ENCODE results near the gene DUSP15.

The DUSP15 gene

GRCh38 chr20:31894980-31895675, 24.8 kb upstream of the DUSP15 start:
- DNase-seq: no peak

- no peak for DNase-seq
Measured at GRCh38 chr20:31890646-31891045, 20.3 kb upstream of the DUSP15 start.

DNA sequence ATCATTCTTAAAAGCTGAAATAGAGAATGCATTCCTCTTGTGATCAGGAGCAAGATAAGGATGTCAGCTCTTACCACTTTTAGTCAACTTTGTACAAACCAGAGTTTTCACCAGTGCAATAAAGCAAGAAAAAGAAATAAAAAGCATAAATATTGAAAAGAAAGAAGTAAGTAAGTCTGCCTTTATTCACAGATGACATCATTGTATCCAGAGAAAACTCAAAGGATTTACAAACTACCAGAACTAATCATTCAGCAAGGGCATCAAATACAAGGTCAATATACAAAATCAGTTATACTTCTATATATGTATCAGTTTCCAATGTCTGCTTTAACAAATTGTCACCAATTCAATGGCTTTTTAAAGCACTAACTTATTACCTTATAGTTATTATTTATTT, 13.5 kb upstream of the DUSP15 start:
- no peak for DNase-seq

GRCh38 chr20:31881945-31882344, 11.6 kb upstream of the DUSP15 start:
- no peak for DNase-seq

DNA sequence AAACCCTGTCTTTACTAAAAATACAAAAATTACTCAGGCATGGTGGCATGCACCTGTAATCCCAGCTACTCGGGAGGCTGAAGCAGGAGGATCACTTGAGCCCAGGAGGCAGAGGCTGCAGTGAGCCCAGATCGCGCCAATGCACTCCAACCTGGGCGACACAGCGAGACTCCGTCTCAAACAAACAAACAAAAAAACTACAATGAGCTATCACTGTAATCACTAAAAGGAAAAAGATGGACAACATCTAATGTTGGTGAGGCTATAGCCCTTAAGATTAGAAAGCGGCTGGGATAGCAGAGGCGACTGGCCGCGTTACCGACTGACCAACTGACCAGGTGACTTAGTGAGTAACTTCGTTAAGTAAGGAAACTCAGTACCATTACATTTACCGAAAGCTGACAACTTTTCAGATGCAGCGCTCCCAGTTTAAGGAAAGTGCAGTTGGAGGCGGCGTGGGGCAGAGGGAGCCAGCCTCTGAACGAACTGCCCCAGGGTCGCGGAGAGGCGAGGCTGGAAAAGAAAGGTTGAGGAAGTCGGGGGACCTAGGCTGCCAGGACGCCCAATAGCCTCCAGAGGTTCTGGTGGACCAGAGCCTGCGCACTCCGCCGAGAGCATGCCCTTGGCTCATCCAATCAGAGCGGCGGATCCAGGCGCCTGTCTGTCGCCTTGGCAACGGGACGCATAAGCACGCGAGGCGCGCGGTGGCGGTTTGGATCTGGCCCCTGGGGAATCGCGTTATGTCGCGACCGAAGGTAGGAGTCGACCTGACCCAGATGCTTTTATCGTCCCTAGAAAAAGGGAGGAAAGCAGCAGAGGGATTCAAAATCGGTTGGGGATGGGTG, 9.0 kb upstream of the DUSP15 start:
- peak; percentile 93 for DNase-seq

DNA sequence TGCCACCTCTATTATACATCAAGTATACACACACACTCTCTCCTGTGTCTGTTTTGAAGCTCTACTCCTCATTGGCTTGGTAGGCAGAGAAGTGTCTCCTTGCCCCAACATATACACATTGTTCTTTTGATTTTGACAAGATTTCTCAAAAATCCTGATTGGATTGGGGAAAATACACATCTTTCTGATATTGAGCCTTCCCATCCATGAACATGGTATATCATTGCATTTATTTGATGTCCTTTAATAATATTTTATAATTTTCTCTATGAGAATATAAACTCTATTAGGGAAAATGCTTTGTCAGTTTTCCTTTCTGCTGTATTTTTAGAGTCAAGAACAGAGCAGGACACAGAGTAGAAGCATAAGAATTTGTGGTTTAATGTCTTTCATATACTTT, 7.4 kb upstream of the DUSP15 start:
- no peak for DNase-seq

DNA sequence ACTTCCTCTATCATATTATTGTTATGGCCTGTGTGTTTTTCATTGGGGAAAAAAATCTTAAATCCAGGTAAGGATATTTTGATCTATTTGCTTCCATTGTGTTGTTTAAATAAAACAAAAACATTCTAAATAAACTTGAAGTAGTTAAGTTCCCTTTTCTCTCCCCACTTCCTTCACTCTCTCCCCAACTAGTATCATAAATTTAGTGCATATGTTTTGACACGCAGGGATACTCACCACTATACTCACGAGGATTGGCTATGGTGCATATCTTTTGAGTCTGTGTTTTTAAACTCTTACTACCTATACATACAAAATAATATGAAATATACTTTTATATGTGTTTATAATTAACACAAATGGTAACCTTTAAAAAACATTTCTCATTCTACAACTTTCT, 5.3 kb upstream of the DUSP15 start:
- DNase-seq: no peak

GRCh38 chr20:31872406-31872805, 2.1 kb upstream of the DUSP15 start:
- DNase-seq: no peak

DNA sequence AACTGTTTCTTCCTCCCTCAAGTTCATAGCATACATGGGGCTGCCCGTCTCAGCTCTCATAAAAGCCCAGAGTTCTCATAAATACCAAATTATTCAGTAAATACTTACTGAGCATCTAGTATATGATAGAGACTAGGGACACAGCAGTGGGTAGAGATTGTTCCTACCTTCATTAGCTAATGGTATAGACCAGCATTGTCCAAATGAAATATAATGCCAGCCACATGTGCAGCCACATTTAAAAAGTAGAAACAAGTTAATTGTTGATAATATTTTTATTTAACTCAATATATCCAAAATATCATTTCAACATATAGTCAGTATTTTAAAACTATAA, 1.3 kb upstream of the DUSP15 start:
- no peak for DNase-seq

- no peak for DNase-seq
Measured at GRCh38 chr20:31870726-31871617, 645 bp upstream of the DUSP15 start.

DNA sequence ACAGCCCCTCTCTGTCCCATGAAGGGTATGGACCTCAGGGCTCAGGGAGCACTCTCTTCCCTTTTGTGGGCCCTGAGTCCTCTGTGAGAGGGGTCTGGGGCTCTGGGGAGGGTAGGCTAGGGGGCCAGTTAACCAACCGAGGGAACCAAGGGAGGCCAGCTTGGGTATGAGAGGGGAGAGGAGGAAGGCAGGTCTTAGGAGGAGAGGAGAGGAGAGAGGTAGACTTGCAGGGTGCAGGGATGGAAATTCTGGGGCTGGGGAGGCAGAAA, 720 bp downstream of the DUSP15 start:
- no peak for DNase-seq

- no peak for DNase-seq
Measured at GRCh38 chr20:31868853-31869672, 1.3 kb downstream of the DUSP15 start.

DNA sequence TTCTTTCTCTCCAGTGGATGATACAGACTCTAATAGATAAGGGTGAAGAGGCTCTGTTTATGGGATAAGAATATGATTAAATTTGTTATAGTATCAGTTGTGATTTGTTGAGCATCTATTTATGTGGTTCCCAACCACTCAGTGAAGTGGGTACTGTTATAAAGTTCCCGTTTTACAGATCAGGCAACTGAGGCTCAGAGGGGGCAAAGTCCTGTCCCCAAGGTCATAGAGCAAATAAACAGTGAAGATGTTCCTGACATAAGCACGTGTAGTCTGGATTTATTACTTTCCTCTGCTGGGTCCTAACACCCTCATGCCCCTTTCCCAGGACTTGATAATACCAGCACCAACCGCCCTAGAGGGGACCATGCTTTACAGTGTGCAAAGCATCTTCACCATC, 4.1 kb downstream of the DUSP15 start:
- DNase-seq: no peak

DNA sequence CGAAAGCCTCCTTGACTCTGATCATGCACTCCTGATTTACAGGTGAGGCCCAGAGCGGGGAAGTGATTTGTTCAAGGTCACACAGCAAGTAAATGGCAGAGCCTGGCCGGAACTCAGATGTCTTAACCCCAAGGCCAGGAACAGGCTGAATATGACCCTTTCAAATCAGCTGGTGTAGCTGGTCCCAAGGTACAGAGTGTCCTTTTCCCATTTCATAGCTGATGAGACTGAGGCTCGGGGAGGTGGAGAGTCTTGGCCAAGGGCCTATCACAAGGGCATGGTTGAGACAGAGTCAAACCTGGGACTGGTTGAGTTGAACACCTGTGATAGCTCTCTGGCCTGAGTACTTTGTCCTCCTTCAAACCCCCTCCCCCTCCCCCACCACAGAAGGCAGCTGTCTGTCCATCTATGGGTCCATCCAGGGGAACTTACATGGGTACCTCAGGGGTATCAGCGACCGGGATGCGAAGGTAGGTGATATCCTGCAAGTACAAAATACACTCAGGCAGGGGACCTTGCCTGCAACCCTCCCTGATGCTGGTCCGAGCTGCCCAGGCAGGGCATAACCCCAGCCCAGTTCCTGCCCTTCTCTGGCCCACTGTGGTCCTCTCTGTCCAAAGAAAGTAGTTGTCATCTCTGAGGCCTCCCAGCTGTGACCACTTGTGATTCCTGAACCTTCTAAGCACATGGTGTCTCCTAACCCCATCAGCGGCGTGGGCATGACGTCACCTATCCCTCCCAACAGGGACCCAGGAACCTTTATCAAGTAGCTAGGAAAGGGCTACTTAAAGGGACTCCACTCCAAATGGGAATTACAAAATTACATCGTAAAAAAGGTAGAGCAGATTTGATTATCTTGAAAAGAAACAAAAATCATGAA, 5.6 kb downstream of the DUSP15 start:
- DNase-seq: no peak

DNA sequence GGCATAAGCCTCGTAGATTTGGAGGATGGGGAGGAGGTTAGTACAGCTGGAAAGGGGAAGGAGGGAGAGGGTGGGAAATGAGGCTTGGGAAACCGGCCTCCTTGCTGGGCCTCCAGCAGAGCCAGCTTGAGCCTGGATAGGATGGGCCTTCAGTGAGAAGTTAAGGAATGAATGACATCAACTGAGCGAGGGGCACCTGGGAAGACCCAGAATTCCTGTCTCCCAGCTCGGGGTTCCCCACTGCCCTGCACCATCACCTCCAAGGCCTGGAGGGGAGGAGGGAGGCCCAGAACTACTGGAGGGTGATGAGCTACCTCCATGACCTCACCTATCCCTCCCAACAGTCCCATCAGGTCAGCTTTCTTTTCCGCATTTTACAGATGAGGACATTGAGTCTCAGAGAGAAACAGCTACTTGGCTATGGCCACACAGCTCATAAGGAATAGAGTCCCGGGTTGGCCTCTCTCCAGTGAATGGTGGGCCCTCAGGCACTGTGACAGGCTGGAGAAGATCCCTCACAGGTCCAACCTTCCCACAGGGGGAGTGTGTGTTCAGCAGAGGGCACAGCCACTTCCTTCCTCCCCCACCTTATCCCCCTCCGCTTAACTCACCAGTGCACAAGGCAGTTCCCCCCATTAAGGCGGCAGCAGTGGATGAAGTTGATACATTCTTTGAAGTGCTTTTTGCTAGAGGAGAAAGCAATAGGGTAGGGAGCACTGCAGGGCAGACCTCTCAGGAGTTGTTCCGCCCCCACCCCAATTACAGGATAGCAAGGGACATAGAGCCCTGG, 6.8 kb downstream of the DUSP15 start:
- DNase-seq: no peak

- no peak for DNase-seq
Measured at GRCh38 chr20:31862506-31862905, 7.8 kb downstream of the DUSP15 start.

DNA sequence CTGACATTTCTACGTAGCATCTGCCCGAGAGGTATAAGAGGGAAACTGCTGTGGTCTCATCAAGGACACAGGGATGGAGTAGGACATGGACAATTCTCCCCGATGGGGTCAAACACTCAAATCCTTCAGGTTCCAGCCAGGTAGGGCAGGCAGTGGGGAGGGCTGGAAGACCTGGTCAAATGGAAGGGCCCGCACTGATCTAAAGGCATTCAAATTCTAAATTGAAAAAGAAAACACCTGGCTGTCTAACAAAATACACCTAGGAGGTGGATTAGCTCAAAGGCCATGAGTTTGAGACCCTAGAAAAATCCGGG, 8.2 kb downstream of the DUSP15 start:
- no peak for DNase-seq

DNA sequence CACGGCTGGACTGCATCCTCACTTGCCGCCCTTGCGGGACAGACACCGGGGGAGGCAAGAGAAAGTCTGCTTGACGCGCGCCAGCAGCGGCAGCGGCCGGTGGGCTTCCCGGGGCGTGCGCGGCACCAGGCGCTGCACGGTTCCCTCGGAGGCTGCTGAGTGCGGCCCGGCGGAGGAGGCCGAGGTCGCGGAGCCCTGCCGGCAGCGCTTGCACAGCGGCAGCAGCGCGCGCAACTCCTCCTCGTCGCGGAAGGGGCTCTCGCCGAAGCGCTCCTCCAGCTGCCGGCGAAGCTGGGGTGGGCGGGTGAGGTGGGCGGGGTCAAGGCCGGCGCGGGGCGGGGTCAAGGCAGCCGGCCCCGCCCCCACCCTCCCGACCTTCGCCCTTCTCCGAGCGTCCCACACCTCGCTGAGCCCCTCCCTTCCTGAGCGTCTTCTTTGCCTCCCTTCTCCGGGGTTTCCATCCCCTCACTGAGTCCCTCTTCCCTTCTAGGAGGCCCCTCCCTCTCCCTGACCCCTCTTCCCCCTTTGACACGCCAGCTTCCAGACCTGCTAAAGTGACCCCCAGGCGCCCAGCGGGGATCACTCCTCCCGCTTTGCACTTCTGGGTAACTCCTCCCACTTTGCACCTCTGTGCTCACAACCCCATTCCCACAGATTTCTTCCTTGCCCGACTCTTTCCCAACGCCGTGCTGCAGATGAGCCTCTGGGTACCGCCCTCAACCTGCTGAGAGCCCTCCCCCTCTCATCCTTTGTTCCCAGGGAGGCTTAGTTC, 8.8 kb downstream of the DUSP15 start:
- peak; percentile 78 for DNase-seq

- no peak for DNase-seq
Measured at GRCh38 chr20:31861135-31861384, 9.3 kb downstream of the DUSP15 start.

- no peak for DNase-seq
Measured at GRCh38 chr20:31860390-31861134, 9.8 kb downstream of the DUSP15 start.

Measured in stimulated activated CD4-positive, alpha-beta T cell treated with anti-CD3 and anti-CD28 coated beads, Interleukin-15, amount 100 ng/mL, for 24 hours (primary cell).